ENCODE data around the gene PRKN.

DNA sequence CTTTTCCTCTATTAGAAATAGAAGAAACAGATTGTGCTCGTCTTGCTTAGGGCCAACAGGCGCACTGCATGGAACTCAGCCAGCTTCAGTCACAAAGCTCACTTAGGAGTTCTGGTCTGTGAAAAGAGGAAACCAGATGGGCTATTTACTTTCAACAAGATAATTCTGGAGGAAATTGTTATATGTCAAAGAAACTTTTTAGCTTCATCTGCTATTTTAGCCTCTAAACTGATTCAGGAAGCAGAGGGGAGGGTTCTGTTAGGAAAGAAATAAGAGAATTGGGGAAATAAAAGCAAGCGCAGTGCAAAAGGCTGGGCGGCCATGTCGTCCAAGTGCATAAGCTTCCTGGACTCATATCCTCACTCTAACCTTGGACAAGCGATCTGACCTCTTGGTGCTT, 21.3 kb downstream of the PRKN start:
- TF ChIP-seq POLR2AphosphoS5 (IDR thresholded peaks at IDR 0.05; ENCODE audit: insufficient read depth in 1 of 2, low read depth in 1 of 2), result no peak
- no peak for TF ChIP-seq POLR2A (IDR thresholded peaks at IDR 0.05)
- TF ChIP-seq, protein P1, sequence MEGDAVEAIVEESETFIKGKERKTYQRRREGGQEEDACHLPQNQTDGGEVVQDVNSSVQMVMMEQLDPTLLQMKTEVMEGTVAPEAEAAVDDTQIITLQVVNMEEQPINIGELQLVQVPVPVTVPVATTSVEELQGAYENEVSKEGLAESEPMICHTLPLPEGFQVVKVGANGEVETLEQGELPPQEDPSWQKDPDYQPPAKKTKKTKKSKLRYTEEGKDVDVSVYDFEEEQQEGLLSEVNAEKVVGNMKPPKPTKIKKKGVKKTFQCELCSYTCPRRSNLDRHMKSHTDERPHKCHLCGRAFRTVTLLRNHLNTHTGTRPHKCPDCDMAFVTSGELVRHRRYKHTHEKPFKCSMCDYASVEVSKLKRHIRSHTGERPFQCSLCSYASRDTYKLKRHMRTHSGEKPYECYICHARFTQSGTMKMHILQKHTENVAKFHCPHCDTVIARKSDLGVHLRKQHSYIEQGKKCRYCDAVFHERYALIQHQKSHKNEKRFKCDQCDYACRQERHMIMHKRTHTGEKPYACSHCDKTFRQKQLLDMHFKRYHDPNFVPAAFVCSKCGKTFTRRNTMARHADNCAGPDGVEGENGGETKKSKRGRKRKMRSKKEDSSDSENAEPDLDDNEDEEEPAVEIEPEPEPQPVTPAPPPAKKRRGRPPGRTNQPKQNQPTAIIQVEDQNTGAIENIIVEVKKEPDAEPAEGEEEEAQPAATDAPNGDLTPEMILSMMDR (IDR thresholded peaks at IDR 0.05), result no peak
